GM23248 (cell line): ENCODE data around the gene GATA5. TPM values are rescaled to one million over a fixed set of nuclear protein-coding genes. Genes with fewer than 3 reads are reported as not detected.

Source experiments
- DNase-seq: peaks from one replicate; pipeline ENCODE4 v3.0.0-alpha.2; 2015
- H2AFZ ChIP-seq: fragments of 200-600 bp; sonication (generic); 2 replicates; pipeline ENCODE4 v1.6.1; 2016; ENCODE audit warnings: antibody characterized with exemption
- H3F3A ChIP-seq: fragments of 200-600 bp; sonication (generic); 2 replicates; pipeline ENCODE4 v1.6.1; 2016; ENCODE audit warnings: mild to moderate bottlenecking, antibody characterized with exemption, mixed run types; ENCODE audit not compliant: insufficient read depth
- H3K27ac ChIP-seq: fragments of 200-600 bp; sonication (generic); 2 replicates; pipeline ENCODE4 v1.5.1; 2016; ENCODE audit warnings: mild to moderate bottlenecking
- H3K27me3 ChIP-seq: fragments of 200-600 bp; sonication (generic); replicated peaks from 2 replicates; pipeline ENCODE4 v1.6.1; 2016; ENCODE audit warnings: mild to moderate bottlenecking; ENCODE audit not compliant: insufficient read depth
- H3K36me3 ChIP-seq: fragments of 200-600 bp; sonication (generic); 2 replicates; pipeline ENCODE4 v1.6.1; 2016; ENCODE audit warnings: low read depth, mild to moderate bottlenecking
- H3K4me1 ChIP-seq: fragments of 200-600 bp; sonication (generic); 2 replicates; pipeline ENCODE4 v1.6.1; 2016; ENCODE audit warnings: mild to moderate bottlenecking; ENCODE audit not compliant: insufficient read depth
- H3K4me2 ChIP-seq: fragments of 200-600 bp; sonication (generic); one replicate; pipeline ENCODE4 v1.6.1; 2016; ENCODE audit warnings: mild to moderate bottlenecking; ENCODE audit not compliant: unreplicated experiment
- H3K4me3 ChIP-seq: fragments of 200-600 bp; sonication (generic); 2 replicates; pipeline ENCODE4 v1.5.1; 2016; ENCODE audit warnings: mild to moderate bottlenecking
- H3K79me2 ChIP-seq: fragments of 200-600 bp; sonication (generic); 2 replicates; pipeline ENCODE4 v1.6.1; 2016; ENCODE audit warnings: mild to moderate bottlenecking; ENCODE audit not compliant: insufficient read depth
- H3K9ac ChIP-seq: fragments of 200-600 bp; sonication (generic); 2 replicates; pipeline ENCODE4 v1.6.1; 2016; ENCODE audit warnings: mild to moderate bottlenecking
- H3K9me2 ChIP-seq: fragments of 200-600 bp; sonication (generic); 2 replicates; pipeline ENCODE4 v1.6.1; 2016; ENCODE audit warnings: mixed run types, mild to moderate bottlenecking, moderate library complexity; ENCODE audit not compliant: insufficient read depth
- H3K9me3 ChIP-seq: fragments of 200-600 bp; sonication (generic); one replicate; pipeline ENCODE4 v1.6.1; 2017; ENCODE audit warnings: low read depth
- H4K20me1 ChIP-seq: fragments of 200-600 bp; sonication (generic); 2 replicates; pipeline ENCODE4 v1.6.0; 2016; ENCODE audit not compliant: insufficient read depth
- EZH2 ChIP-seq: fragments of 200-600 bp; sonication (generic); IDR thresholded peaks from 2 replicates; pipeline ENCODE4 v1.6.1; 2018; ENCODE audit warnings: antibody characterized with exemption, mild to moderate bottlenecking; ENCODE audit not compliant: insufficient read depth, poor library complexity, severe bottlenecking
- EZH2phosphoT487 ChIP-seq: fragments of 200-600 bp; sonication (generic); IDR thresholded peaks from 2 replicates; pipeline ENCODE4 v1.6.1; 2018; ENCODE audit warnings: antibody characterized with exemption, moderate library complexity, mild to moderate bottlenecking, low read depth; ENCODE audit not compliant: insufficient read depth
- WGBS, 2 experiments: methylation state at CpG; one replicate each; pipeline ENCODE4 v1.1.6; 2015 to 2017; ENCODE audit warnings: low lambda C conversion rate in 2 of 2, low coverage in 1 of 2; ENCODE audit errors: missing lambda C conversion rate in 2 of 2; 5-methylcytosine and 5-hydroxymethylcytosine counted together
- in situ Hi-C: fragments of 300-500 bp; cut with MboI; formaldehyde crosslinking; loops from 2 replicates; pipeline ENCODE4 v1.15.0; 2020
- polyA plus RNA-seq: library from polyadenylated mRNA; unstranded; fragments of >200 nt; fragmentation: Nextera tagmentation; extraction: Ambion mirVana; gene quantifications from 2 replicates; pipeline ENCODE4 v1.2.1, GENCODE V29; 2016
- total RNA-seq: library from RNA; depleted of rRNA; stranded (reverse); fragments of >200 nt; shearing (Covaris generic); gene quantifications from 2 replicates; pipeline ENCODE4 v1.2.3, GENCODE V29; 2014

GATA5 gene
- total and polyA plus RNA-seq, 2 experiments from 2014 or later = not detected

GRCh38 chr20:62500237-62500864 is 24.6 kb upstream of the GATA5 start:
- Histone ChIP-seq H3F3A (no peaks in the 10 kb centered on the region), H3K4me2 (no peak overlapping the region), H2AFZ (no peak overlapping the region), H3K9me3 (no peaks in the 10 kb centered on the region), H3K9me2 (no peaks in the 10 kb centered on the region), H3K27ac (no peak overlapping the region), H3K4me3 (no peak overlapping the region), H4K20me1 (no peaks in the 10 kb centered on the region), H3K36me3 (no peaks in the 10 kb centered on the region), H3K4me1 (no peaks in the 10 kb centered on the region), H3K79me2 (no peaks in the 10 kb centered on the region), H3K27me3 (no peaks in the 10 kb centered on the region; the same call in 1 of the 2 replicates), H3K9ac (no peak overlapping the region)
- 20 to 22% methylated on average over 26 of the region's 26 CpGs for WGBS, 2 experiments
- DNase-seq = peak; percentile 75
- in situ Hi-C loops = loop anchor here (5.0 to 25.0 kb wide), 2 partner anchors 117 to 287 kb away; partner anchors contain the start of gene MRGBP
- TF ChIP-seq EZH2phosphoT487 (no peak), EZH2 (no peak)

- no peak overlapping the region for H3K4me2 ChIP-seq
- H3K9me2 ChIP-seq = no peaks in the 10 kb centered on the region
- no peaks in the 10 kb centered on the region; the same call in 1 of the 2 replicates for H3K27me3 ChIP-seq
- in situ Hi-C loops = loop anchor here (5.0 to 25.0 kb wide), 2 partner anchors 118 to 288 kb away; partner anchors contain the start of gene MRGBP
- H3K36me3 ChIP-seq = no peaks in the 10 kb centered on the region
- H3K4me3 ChIP-seq = no peak overlapping the region
- no peaks in the 10 kb centered on the region for H3F3A ChIP-seq
- no peaks in the 10 kb centered on the region for H4K20me1 ChIP-seq
- H3K4me1 ChIP-seq = no peaks in the 10 kb centered on the region
- WGBS, 2 experiments = 37 to 42% methylated on average over 21 of the region's 21 CpGs
- no peak overlapping the region for H3K27ac ChIP-seq
- no peak for DNase-seq
- H3K9me3 ChIP-seq = no peaks in the 10 kb centered on the region
- TF ChIP-seq EZH2 (no peak), EZH2phosphoT487 (no peak)
- no peak overlapping the region for H2AFZ ChIP-seq
- H3K9ac ChIP-seq = no peak overlapping the region
- no peaks in the 10 kb centered on the region for H3K79me2 ChIP-seq
Measured at GRCh38 chr20:62499758-62500236, 24.0 kb upstream of the GATA5 start.

- H3K4me3 ChIP-seq = no peak overlapping the region
- H3K4me1 ChIP-seq = no peaks in the 10 kb centered on the region
- H3K27me3 ChIP-seq = no peaks in the 10 kb centered on the region; the same call in 1 of the 2 replicates
- H3F3A ChIP-seq = no peaks in the 10 kb centered on the region
- 78 to 97% methylated on average over 2 to 6 of the region's 6 CpGs for WGBS, 2 experiments
- no peak overlapping the region for H2AFZ ChIP-seq
- H3K9me2 ChIP-seq = no peaks in the 10 kb centered on the region
- DNase-seq = no peak
- no peak overlapping the region for H3K27ac ChIP-seq
- H3K9me3 ChIP-seq = no peaks in the 10 kb centered on the region
- H3K9ac ChIP-seq = no peak overlapping the region
- TF ChIP-seq EZH2 (no peak), EZH2phosphoT487 (no peak)
- H3K79me2 ChIP-seq = no peaks in the 10 kb centered on the region
- H3K36me3 ChIP-seq = no peaks in the 10 kb centered on the region
- H4K20me1 ChIP-seq = no peaks in the 10 kb centered on the region
- no peak overlapping the region for H3K4me2 ChIP-seq
- in situ Hi-C loops = no loop called here
Measured at GRCh38 chr20:62498874-62499273, 23.1 kb upstream of the GATA5 start.

GRCh38 chr20:62496568-62497218 is 20.9 kb upstream of the GATA5 start:
- Histone ChIP-seq H3K79me2 (no peaks in the 10 kb centered on the region), H4K20me1 (no peaks in the 10 kb centered on the region), H3K27me3 (no peaks in the 10 kb centered on the region), H3K9me2 (no peaks in the 10 kb centered on the region), H3K4me1 (no peaks in the 10 kb centered on the region), H2AFZ (no peak overlapping the region), H3F3A (no peaks in the 10 kb centered on the region), H3K4me2 (no peak overlapping the region), H3K27ac (no peak overlapping the region), H3K4me3 (no peak overlapping the region), H3K9ac (no peak overlapping the region), H3K36me3 (no peaks in the 10 kb centered on the region), H3K9me3 (no peaks in the 10 kb centered on the region)
- peak; percentile 18 for DNase-seq
- 22 to 28% methylated on average over 24 to 29 of the region's 32 CpGs for WGBS, 2 experiments
- no peak for TF ChIP-seq EZH2phosphoT487
- no peak for TF ChIP-seq EZH2
- in situ Hi-C loops = no loop called here
